Pancreas (tissue), 10 donors: ENCODE data around the gene SHROOM3. TPM values are rescaled to one million over a fixed set of nuclear protein-coding genes. Genes with fewer than 3 reads are reported as not detected.

ENCODE experiments used
- ATAC-seq, 4 donors: fragments of 200-7000 bp; cut with Tn5 transposase; one replicate each; pipeline versions ENCODE4 v1.8.0 to v1.9.1; 2020; ENCODE audit warnings: mild to moderate bottlenecking in 4 of 4, moderate library complexity in 4 of 4
- DNase-seq, 6 donors: peaks; one replicate each; pipeline ENCODE4 v3.0.0-alpha.2; 2020
- FAIRE-seq: peaks from 2 replicates; lab custom pipeline; 2012; peaks lifted over from hg19 to GRCh38; lab: Jason Lieb, UNC
- H3K27ac ChIP-seq, 4 donors: fragments of 200-600 bp; sonication (generic); 1 replicate in 3 of 4; 2 replicates in 1 of 4; pipeline versions ENCODE4 v1.5.0 to v1.8.0; 2020
- H3K27me3 ChIP-seq, 4 donors: fragments of 200-600 bp; one replicate each; pipeline ENCODE4 v1.8.0; 2021
- H3K36me3 ChIP-seq, 3 donors: fragments of 200-600 bp; sonication (generic) in 1 of 3; one replicate each; pipeline versions ENCODE4 v1.5.0 to v1.8.0; 2020 to 2021
- H3K4me1 ChIP-seq, 3 donors: fragments of 200-600 bp; one replicate each; pipeline ENCODE4 v1.8.0; 2021
- H3K4me3 ChIP-seq, 4 donors: fragments of 200-600 bp; sonication (generic) in 2 of 4; one replicate each; pipeline versions ENCODE4 v1.5.0 to v1.8.0; 2020 to 2021
- H3K9me3 ChIP-seq, 4 donors: fragments of 200-600 bp; one replicate each; pipeline ENCODE4 v1.8.0; 2021
- CTCF ChIP-seq, 4 donors: fragments of 200-600 bp; sonication (generic) in 3 of 4; IDR thresholded peaks; one replicate each; pipeline versions ENCODE4 v1.5.0 to v1.8.0; 2021; ENCODE audit warnings: antibody characterized with exemption in 4 of 4
- WGBS, 2 donors: extraction: QIAGEN DNeasy Blood & Tissue Kit; methylation state at CpG; one replicate each; pipeline ENCODE4 v1.1.7; 2013; 5-methylcytosine and 5-hydroxymethylcytosine counted together
- intact Hi-C, 3 donors: fragments of 100-400 bp; cut with DNase I; formaldehyde crosslinking; loops; one replicate each; pipeline versions ENCODE4 v1.11.1 to v1.14.2; 2022
- polyA plus RNA-seq, 2 donors: library from polyadenylated mRNA; stranded (reverse); fragments of 200-250 nt; gene quantifications; one replicate each; pipeline ENCODE4 v1.2.3, GENCODE V29; 2013
- total RNA-seq, 6 donors: library from RNA; stranded (reverse); fragmentation: NEBNext Ultra II Directional in 4 of 6; extraction: Animal tissue kit (Norgen Biotek cat#: 25700) in 4 of 6; gene quantifications; one replicate each; pipeline versions ENCODE4 v1.2.1 to v1.2.4, GENCODE V29; 2021 to 2023
- donor health status: healthy with polysubstance abuse.
- donor health status: DM: no; HTN: no; CAD: no; lungs with moderate emphysema.
- donor health status: DM: no; HTN: no; CAD: no.
- donor health status: control.
- donor health status: control.
- donor health status: Bipolar disorder and iron deficiency.
- donor health status: DM: yes; HTN: yes; CAD: no.
- donor health status: DM: no; HTN: no; CAD: no.
- donor health status: DM: no; HTN: no; CAD: no.
- donor health status: DM: yes; HTN: yes; CAD: no.

Gene SHROOM3
- total and polyA plus RNA-seq, 8 donors: 6.2 to 43.5 (median 17.1) TPM

GRCh38 chr4:76802236-76803021, 367.4 kb downstream of the SHROOM3 start:
- WGBS, 2 donors: 70% methylated on average over 19 to 20 of the region's 20 CpGs
- DNase-seq (no peak), ATAC-seq (peak in 1 of 4 donors; percentile 30), FAIRE-seq (no peak)
- Histone ChIP-seq H3K4me3 (no peak overlapping the region), H3K4me1 (no peaks in the 10 kb centered on the region), H3K27me3 (no peaks in the 10 kb centered on the region), H3K9me3 (no peaks in the 10 kb centered on the region), H3K36me3 (no peaks in the 10 kb centered on the region), H3K27ac (no peak overlapping the region)
- TF ChIP-seq CTCF (IDR thresholded peaks at IDR 0.05): no peak
- intact Hi-C loops: no loop called here

DNA sequence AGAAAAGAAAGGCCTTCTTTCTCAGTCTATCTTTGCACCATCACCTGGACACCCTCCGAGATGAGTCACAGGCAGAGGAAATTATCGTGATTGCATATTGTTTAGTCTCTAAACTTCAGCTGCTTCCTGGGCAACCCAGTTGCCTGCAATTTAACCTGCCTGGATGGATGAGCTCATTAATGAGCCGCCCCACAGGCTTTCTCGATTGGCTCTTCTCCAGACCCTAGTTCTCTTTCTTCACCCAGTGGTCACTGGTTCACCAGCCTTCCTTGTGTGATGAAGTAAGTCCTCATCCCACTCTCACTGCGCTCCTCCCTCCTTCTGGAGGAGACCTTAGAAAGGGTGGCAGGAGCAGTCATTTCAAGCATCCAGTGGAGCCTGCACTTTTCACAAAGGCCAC, 368.5 kb downstream of the SHROOM3 start:
- FAIRE-seq: no peak
- Histone ChIP-seq H3K4me3 (no peak overlapping the region), H3K27ac (no peak overlapping the region)

DNA sequence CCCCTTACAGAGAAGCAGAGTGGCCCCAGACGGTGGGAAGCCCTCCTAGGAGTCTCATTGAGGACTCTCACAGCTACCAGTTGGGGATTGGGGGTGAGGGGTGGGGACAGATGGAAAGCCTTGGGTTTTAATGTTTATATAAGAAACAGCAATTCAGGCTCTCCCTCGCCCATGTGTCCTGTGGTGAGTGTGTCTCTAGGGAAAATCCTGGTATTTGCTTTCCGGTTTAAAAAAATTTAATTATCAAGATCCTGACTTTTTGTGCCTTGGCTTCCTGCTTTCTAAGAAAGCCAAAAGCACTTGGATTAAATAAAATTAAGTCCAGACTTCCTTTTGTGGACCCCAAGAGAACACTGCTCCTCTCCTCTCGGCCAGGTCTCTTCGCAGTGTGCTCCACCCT, 369.1 kb downstream of the SHROOM3 start:
- 70 to 71% methylated on average over 5 of the region's 5 CpGs for WGBS, 2 donors
- no peak for ATAC-seq
- no peak for TF ChIP-seq CTCF (IDR thresholded peaks at IDR 0.05)
- no peak for DNase-seq
- Histone ChIP-seq H3K27me3 (no peaks in the 10 kb centered on the region), H3K4me1 (no peaks in the 10 kb centered on the region), H3K9me3 (no peaks in the 10 kb centered on the region), H3K36me3 (no peaks in the 10 kb centered on the region), H3K4me3 (no peak overlapping the region), H3K27ac (no peak overlapping the region)
- FAIRE-seq: no peak
- intact Hi-C loops: no loop called here

More for the DNA sequence above, 368.5 kb downstream of the SHROOM3 start:
- TF ChIP-seq CTCF (IDR thresholded peaks at IDR 0.05): no peak
- DNase-seq (no peak), ATAC-seq (peak in 3 of 4 donors; percentile 9 to 75 (median 37))
- 81 to 85% methylated on average over 5 of the region's 5 CpGs for WGBS, 2 donors
- Histone ChIP-seq H3K36me3 (no peaks in the 10 kb centered on the region), H3K4me1 (no peaks in the 10 kb centered on the region), H3K9me3 (no peaks in the 10 kb centered on the region), H3K27me3 (no peaks in the 10 kb centered on the region)
- intact Hi-C loops: no loop called here

DNA sequence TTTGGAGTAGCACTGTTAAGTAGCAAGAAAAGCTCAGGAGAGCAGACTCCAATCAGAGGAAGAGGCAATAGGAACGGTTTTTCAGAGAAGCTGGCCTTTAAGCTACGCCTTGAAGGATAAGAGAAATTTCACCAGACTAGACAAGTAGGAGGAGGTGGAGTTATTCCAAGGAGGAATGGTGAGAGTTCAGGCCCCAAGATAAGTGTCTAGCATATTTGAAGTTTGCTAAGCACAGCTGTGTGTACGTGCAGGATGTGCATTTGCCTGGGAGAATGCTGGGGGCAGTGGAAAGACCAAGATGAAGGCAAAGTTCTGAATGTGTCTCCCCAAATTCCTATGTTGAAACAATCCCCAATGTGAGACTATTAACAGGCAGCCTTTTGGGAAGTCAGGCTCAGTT, 371.3 kb downstream of the SHROOM3 start:
- ATAC-seq: peak in 1 of 4 donors; percentile 19
- intact Hi-C loops: no loop called here
- Histone ChIP-seq H3K9me3 (no peaks in the 10 kb centered on the region), H3K27ac (no peak overlapping the region), H3K4me3 (no peak overlapping the region), H3K36me3 (no peaks in the 10 kb centered on the region), H3K4me1 (no peaks in the 10 kb centered on the region), H3K27me3 (no peaks in the 10 kb centered on the region)
- 83 to 90% methylated on average over 3 of the region's 3 CpGs for WGBS, 2 donors
- TF ChIP-seq CTCF (IDR thresholded peaks at IDR 0.05): no peak
- no peak for FAIRE-seq
- no peak for DNase-seq

- FAIRE-seq: no peak
- 90 to 95% methylated on average over 1 of the region's 1 CpG for WGBS, 2 donors
- intact Hi-C loops: no loop called here
Measured at GRCh38 chr4:76806757-76807156, 371.7 kb downstream of the SHROOM3 start.

More at GRCh38 chr4:76806757-76807156, 371.7 kb downstream of the SHROOM3 start:
- TF ChIP-seq CTCF (IDR thresholded peaks at IDR 0.05): no peak
- H3K4me1 ChIP-seq: no peaks in the 10 kb centered on the region
- ATAC-seq: no peak
- no peaks in the 10 kb centered on the region for H3K36me3 ChIP-seq
- H3K27me3 ChIP-seq: no peaks in the 10 kb centered on the region
- DNase-seq: no peak
- no peaks in the 10 kb centered on the region for H3K9me3 ChIP-seq
- no peak overlapping the region for H3K4me3 ChIP-seq
- no peak overlapping the region for H3K27ac ChIP-seq
